Cortex of kidney (tissue), 1 donor: ENCODE data around the gene CCL4L2.
"Not testable (repeated sequence)": the region's sequence is repeated elsewhere in the genome, so short reads cannot be mapped to it uniquely, and the experiment has no call there.

Experiments used
- DNase-seq: peaks from one replicate; lab custom pipeline; 2025; lab: John Stamatoyannopoulos, UW

The CCL4L2 gene

GRCh38 chr17:36210439-36211211, at the start of gene CCL4L2:
TSS of gene CCL4L2 (plus strand) at chr17:36211063.
- DNase-seq: not testable (repeated sequence)

GRCh38 chr17:36168836-36169235, 42.0 kb upstream of the CCL4L2 start:
- not testable (repeated sequence) for DNase-seq

GRCh38 chr17:36176536-36176935, 34.3 kb upstream of the CCL4L2 start, which contains the start of gene TBC1D3B:
TSS of gene TBC1D3B (minus strand) at chr17:36176636. CDS start at chr17:36175050, 1,586 bp downstream.
- not testable (repeated sequence) for DNase-seq

- DNase-seq: not testable (repeated sequence)
Measured at GRCh38 chr17:36181446-36182175, 29.3 kb upstream of the CCL4L2 start.

- no peak for DNase-seq
Measured at GRCh38 chr17:36182176-36183000, 28.5 kb upstream of the CCL4L2 start.

- DNase-seq: no peak
Measured at GRCh38 chr17:36183001-36183971, 27.6 kb upstream of the CCL4L2 start.

GRCh38 chr17:36184023-36184765, 26.7 kb upstream of the CCL4L2 start:
- no peak for DNase-seq

- DNase-seq: no peak
Measured at GRCh38 chr17:36185416-36185815, 25.4 kb upstream of the CCL4L2 start.

- not testable (repeated sequence) for DNase-seq
Measured at GRCh38 chr17:36186810-36187763, 23.8 kb upstream of the CCL4L2 start.

- not testable (repeated sequence) for DNase-seq
Measured at GRCh38 chr17:36187943-36188665, 22.8 kb upstream of the CCL4L2 start.

- DNase-seq: no peak
Measured at GRCh38 chr17:36188891-36189306, 22.0 kb upstream of the CCL4L2 start.

- DNase-seq: not testable (repeated sequence)
Measured at GRCh38 chr17:36189993-36190392, 20.9 kb upstream of the CCL4L2 start.

GRCh38 chr17:36190549-36191330, 20.1 kb upstream of the CCL4L2 start:
- DNase-seq: not testable (repeated sequence)

GRCh38 chr17:36193216-36193775, 17.6 kb upstream of the CCL4L2 start:
- no peak for DNase-seq

GRCh38 chr17:36194147-36194831, 16.6 kb upstream of the CCL4L2 start:
- not testable (repeated sequence) for DNase-seq

- DNase-seq: not testable (repeated sequence)
Measured at GRCh38 chr17:36194832-36195433, 15.9 kb upstream of the CCL4L2 start.
